ENCODE measurements around the gene HEPACAM2.
A peak's percentile ranks its signal among the peaks of the same experiment; 100 is the strongest.

The HEPACAM2 gene

DNA sequence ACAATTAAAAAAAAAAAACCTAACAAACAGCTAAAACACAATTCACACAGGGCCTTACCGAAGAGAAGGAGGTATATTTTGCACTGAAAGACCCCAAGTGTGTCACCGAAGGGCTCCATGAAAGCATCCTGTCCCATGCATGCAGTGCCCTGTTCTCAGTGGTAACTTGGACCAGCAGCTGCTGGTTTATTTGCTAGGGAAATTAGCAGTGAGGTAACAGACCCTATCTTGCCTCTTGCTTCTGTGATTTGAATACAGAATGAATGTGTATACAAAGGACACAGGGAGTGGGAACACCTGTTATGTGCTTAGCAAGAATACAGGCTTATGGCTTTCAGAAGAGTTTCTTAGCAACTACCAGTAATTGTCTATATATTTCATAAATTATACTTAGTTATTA lies at the start of gene HEPACAM2:
Gene HEPACAM2, minus strand, starts transcription at position 160 of the 400 bp plus-strand sequence.
- peak; percentile 84 to 94 for DNase-seq

DNA sequence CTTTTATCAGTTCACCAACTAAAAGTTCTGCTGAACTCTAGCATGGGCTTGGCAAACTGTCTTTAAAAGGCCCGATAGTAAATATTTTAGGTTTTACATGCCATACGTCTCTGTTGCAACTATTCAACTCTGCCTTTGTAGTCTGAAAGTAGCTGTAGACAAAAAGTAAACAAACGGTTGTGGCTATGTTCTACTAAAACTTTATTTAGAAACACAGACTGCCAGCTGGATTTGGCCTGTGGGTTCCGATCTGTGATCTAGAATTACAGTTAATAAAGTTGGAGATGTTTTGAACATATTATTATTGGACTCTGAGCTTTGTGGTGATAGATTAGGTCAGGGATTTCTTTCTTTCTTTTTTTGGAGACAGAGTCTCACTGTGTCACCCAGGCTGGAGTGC lies 39.0 kb upstream of the HEPACAM2 start:
- no peak for DNase-seq

DNA sequence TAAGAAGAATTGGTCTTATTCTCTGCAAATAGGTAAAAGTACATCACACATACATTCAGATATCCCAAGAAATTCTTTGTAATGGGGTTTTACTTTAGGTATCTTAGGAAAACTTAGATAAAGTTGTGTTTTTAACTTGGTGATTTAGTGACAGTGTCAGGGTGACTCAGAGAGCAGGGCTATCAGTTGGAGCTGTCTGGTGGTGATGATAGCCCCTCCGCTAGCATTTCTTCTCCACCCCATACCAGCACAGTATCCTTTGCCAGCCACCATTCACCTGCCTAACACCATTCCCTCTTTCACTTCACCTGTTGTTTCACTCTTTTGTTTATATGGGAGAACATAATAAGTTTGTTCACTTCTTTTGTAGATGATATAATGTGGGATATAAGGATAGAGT lies 36.3 kb upstream of the HEPACAM2 start:
- no peak for DNase-seq

- DNase-seq: no peak
These were observed 32.4 kb upstream of the HEPACAM2 start for GRCh38 chr7:93258661-93259060.

- no peak for DNase-seq
These were observed 23.4 kb upstream of the HEPACAM2 start for GRCh38 chr7:93249491-93250148.

DNA sequence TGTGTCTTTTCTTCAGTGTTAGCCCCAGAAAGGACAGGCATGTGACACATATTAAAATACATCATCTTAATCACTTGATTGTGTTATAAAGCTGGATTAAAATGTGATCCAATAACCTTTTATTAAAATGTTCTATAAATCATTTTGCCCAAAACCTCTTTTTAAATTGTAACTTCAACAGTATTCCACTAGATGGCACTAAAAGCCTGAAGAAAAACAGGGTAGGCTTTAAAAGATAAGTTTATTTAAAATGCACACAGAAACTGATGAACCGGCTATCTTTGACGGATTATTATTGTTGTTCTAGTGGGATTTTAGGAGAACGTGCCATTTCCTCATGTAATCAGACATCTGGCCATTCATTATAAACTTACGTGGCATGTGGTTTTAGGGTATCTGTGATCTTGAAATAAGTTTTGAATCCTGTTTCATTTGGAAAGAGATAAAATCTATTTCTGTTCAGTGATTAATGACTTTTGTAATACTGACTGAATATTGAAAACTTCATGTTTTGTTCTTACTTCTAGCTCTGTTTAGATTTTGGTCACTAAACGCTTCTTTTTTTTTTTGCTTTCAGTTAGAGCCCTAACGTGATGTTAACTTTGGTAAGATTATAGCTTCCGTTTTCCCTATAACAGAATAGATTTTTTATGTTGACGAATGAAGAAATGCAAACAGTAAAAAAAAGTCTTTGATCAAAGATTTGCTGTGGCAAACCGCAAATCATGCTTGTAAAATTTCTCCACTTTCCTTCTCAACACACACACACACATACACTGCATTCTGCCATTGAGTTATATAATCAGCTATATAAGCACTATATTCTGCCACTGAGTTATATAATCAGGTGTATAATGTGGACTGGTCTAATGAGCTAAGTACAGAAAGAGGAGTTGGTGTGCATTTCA lies 19.5 kb upstream of the HEPACAM2 start:
- no peak for DNase-seq

GRCh38 chr7:93242106-93242505 lies 15.8 kb upstream of the HEPACAM2 start:
- no peak for DNase-seq

- no peak for DNase-seq
These were observed 13.6 kb upstream of the HEPACAM2 start for GRCh38 chr7:93239824-93240223.

DNA sequence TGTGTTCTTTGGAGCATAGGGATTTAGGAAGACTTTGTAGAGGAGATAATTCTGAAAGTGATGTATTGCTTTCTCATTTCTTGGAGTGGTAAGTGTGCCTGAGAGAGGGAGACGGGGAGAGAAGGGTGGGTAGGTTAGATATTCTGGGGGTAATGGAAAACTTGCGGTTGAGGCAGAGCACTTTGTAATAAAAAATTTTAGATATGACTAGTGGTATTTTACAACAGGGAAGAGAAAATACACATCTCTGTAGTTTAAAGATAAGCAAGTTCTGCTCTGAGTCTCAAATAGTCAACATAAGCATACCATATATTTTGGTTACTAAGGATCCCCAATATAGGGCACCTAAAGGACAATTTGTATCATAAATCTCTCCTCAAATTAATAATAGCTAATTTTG lies 12.5 kb upstream of the HEPACAM2 start:
- DNase-seq: no peak

- no peak for DNase-seq
These were observed 11.9 kb upstream of the HEPACAM2 start for GRCh38 chr7:93238131-93238530.

DNA sequence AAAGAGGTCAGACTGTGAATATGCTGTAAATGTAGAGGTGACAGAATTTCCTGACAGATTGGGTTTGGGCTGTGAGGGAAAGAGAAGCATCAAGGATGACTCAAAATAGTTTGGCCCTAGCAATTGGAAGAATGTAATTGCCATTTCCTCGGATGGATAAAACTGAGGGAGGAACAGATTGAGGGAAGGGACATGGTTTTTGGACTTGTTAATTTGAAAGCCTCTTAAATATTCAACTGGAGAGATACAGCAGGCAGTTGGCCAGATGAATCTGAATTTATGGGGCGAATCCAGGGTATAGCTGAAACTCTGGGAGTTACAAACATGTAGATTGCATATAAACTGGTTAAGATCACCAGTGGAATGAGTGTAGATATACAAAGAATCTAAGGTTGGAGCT lies 9.3 kb upstream of the HEPACAM2 start:
- no peak for DNase-seq

GRCh38 chr7:93232673-93233018 lies 6.4 kb upstream of the HEPACAM2 start:
- no peak for DNase-seq

DNA sequence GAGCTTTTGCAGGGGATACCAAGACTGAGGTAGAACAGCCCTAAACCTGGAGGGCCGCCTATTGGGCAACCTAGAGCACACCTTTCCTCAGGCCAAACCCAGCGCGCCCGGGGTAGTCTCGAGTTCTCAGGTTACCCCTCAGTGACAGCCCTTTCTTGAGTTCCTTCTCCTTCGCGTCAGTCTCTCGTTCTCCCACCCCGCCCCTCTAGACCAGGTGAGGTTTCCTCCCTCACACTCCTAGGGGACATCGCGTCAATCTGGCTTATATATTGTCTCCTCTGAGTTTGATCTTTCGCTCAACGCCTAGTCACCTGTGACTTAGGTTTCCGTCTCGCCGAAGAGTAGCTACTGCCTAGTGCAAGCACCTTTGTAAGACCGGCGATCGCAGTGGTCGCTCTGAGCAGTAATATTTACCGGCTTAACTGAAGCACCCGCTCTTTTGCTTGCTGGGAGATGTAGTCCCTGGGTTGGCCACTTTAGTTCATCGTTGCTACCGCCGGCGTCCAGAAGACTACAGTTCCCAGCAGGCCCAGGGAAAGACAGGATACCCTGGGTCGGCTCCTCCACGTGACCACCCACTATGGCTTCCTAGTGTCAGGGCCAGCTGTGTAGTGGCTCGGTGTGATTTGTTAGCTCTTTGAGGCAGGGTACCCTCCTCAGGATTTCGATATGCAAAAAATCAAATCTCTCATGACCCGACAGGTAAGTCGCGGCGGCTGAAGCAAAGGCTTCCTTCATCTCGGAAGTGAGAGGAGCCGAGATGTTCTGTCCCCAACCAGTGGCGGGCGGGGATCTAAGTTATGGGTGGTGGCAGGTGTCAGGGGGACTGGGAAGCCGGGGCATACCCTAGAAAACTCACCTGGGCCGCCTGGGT lies 5.8 kb upstream of the HEPACAM2 start, which contains the start of gene VPS50:
Gene VPS50, plus strand, starts transcription at position 568 of the 874 bp plus-strand sequence. Its CDS starts 102 bp downstream, at position 670.
- DNase-seq: peak; percentile 96 to 98

- no peak for DNase-seq
These were observed 5.0 kb upstream of the HEPACAM2 start for GRCh38 chr7:93231259-93231658.

DNA sequence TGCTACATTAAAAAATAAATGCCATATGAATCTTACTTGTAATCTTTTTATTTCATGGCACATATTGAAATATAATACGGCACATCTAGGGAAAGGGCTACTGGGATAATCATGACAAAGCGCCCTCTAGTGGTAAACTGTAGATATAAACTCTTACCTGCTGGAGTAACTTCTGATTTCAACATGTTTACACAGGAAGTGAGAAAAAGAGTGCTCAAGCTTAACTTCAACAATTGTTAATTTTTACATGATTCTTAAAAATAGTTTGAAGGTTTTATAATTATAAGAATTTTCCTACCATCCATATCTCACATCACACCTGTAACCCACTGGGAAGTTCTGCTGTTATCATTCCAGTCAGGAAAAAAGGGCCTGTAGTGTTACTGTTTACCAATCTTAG lies 2.0 kb upstream of the HEPACAM2 start:
- peak; percentile 45 to 51 for DNase-seq

DNA sequence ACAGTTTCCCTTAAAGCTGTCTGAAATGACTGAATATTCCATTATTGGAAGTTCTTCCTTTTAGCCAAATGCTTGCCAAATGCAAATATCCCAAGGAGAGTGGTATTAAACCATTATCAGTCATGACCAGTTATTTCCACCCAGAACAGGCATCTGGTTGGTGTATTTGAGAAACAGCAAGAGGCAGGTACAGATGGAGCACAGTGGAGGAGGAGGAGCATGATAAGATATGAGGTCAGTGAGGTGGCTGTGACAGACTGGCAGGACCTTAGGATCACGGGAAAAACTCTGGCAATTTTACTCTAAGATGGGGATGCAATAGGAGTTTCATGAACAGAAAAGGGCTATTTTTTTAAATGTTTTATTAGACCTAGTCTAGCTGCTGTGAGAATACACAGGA lies 6.4 kb downstream of the HEPACAM2 start:
- no peak for DNase-seq

- DNase-seq: no peak
These were observed 7.1 kb downstream of the HEPACAM2 start for GRCh38 chr7:93218997-93219827.

DNA sequence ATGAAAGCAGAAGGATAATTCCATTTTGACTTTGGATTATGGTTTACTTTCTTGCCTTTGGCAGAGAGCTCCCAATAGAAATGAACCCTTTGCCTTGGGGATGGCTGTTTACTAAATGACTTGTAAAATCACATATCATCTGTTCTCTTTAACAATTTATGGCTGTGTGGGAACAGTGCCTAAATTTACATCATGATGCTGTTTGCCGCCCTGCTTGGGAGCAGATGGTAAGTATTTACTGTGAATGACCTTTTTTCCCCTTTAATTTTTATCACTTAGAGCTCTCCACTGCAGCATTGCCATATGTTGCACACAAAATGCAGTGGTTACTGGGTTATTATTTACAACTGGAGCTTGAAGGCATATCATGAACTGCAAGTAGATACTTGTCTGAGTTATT lies 13.4 kb downstream of the HEPACAM2 start:
- no peak for DNase-seq

DNA sequence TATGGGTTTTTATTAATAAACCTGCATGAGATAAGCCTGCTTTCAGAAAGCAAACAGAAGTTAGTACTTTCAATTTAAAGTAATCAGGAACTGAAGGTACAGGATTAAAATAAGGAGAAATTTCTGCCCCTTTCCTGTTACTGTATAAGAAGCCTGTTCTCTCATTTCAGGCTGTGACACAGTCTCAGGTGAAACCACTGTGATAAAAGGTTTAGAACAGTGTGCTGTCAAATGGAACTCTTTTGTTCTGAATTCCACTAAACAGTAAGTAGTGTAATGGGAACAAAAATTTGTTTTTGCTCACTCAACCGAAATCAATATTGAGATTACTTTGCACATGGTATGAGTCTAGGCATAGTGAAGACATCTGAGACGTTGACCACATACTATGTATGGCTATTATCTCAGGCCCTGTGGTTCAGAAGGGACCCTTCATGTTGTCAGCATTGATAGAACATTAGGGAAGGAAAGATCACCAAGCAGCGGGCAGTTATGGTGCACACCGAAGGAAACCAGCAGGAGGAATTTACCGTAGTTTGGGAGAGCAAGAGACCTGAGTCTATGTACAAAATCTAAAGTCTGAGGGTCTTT lies 14.9 kb downstream of the HEPACAM2 start:
- DNase-seq: no peak

DNA sequence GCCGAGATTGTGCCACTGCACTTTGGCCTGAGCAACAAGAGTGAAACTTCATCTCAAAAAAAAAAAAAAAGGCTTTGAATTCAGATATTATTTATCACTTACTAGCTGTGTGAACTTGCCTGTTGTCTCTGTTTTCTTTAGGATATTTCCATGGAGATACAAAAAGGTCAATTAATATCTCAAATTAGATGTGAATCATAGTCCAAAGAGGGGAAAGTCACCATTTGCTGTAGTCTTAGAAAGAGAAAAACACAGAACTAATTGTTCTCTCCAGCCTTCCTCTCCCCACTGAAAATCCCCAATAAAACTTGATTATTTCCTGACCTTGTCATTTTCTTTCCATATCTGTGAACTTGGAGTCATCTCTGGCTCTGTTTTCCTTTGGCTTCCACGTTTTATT lies 21.2 kb downstream of the HEPACAM2 start:
- no peak for DNase-seq

GRCh38 chr7:93203496-93203895 lies 22.8 kb downstream of the HEPACAM2 start:
- no peak for DNase-seq

Data from NCI-H1930 (cell line).